ENCODE measurements around the gene PROSER2. TPM values are rescaled to one million over a fixed set of nuclear protein-coding genes. Genes with fewer than 3 reads are reported as not detected.

Gene PROSER2, protein sequence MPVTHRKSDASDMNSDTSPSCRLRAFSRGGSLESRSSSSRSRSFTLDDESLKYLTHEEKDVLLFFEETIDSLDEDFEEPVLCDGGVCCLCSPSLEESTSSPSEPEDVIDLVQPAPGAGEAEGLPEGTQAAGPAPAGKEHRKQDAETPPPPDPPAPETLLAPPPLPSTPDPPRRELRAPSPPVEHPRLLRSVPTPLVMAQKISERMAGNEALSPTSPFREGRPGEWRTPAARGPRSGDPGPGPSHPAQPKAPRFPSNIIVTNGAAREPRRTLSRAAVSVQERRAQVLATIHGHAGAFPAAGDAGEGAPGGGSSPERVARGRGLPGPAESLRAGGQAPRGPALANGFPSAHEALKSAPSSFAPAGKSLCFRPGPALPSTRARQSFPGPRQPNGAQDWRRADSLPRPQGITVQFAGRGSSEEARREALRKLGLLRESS
- total RNA-seq: 16.2 TPM

DNA sequence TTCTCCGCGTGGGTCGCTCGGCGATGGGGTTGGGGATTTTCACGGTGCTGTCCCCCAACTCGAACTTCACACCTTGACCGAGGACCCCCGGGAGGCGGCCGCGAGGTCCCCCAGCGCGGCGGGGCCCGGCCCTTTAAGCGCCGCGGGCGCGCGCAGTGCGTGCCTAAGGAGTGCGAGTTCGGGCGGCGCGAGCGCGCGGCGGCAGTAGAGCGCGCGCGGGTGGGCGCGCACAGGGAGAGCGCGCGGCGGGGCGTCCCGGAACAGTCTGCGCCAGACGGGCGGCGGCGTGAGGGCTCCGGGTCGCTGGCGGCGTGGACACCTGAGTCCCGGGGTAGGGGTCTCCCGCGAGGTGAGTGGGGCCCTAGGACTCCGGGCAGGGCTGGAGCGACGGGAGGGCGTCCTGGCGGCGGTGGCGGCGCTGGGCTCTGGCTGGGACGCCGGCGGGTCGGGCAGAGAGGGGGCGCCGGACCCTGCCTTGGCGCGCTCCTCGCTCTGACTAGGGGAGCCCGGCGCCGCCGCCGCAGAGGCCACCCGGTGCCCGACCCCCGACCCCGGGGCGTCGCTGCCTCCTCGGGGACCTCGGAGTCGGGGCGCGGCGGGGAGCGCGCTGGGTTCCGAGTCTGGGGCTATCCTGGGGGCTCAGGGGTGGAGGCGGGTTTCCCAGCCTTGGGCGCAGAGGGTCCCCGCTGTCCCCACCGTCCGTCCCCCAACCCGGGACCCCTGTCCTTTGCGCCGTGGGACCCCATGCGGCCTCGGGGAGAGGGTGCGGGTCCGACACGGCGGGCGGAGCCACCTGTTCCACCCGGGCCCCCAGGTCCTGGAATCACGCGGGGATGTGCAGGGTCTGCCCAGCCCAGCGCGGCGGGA is at the start of gene PROSER2:
TSS of gene PROSER2 (plus strand) at position 235 of the 867 bp plus-strand sequence. CDS start 28,722 bp downstream, outside the sequence.
- peak; percentile 17 to 80 (median 72) for DNase-seq (ENCODE audit: low read depth in 2 of 3, low spot score in 2 of 3)

- no peak for DNase-seq (ENCODE audit: low read depth in 2 of 3, low spot score in 2 of 3)
These were observed 49.3 kb upstream of the PROSER2 start for GRCh38 chr10:11773761-11774441.

DNA sequence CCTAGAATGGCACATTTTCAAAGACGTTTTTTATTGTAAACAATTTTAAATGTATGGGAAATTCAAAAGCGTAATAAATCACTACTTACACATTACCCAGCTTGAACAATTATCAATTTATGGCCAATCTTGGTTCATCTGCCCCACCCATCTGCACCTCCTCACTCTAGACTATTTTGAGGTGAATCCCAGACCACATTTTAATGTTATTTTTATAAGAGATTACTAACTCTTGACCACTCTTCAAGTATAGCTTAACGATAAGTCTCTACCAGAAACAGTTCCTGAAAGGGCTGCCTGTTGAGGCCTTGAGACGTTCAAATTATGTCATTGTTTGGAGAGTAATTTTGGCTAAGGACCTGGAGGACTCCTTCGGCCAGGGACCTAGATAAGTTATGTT is 47.7 kb upstream of the PROSER2 start:
- no peak for DNase-seq (ENCODE audit: low read depth in 2 of 3, low spot score in 2 of 3)

- DNase-seq (ENCODE audit: low read depth in 2 of 3, low spot score in 2 of 3): no peak
These were observed 47.1 kb upstream of the PROSER2 start for GRCh38 chr10:11776080-11776479.

- no peak for DNase-seq (ENCODE audit: low read depth in 2 of 3, low spot score in 2 of 3)
These were observed 42.0 kb upstream of the PROSER2 start for GRCh38 chr10:11781114-11781513.

- peak in 2 of 3 donors; percentile 59 to 84 for DNase-seq (ENCODE audit: low read depth in 2 of 3, low spot score in 2 of 3)
These were observed 40.2 kb upstream of the PROSER2 start for GRCh38 chr10:11782793-11783557.

GRCh38 chr10:11783558-11783865 is 39.6 kb upstream of the PROSER2 start:
- no peak for DNase-seq (ENCODE audit: low read depth in 2 of 3, low spot score in 2 of 3)

DNA sequence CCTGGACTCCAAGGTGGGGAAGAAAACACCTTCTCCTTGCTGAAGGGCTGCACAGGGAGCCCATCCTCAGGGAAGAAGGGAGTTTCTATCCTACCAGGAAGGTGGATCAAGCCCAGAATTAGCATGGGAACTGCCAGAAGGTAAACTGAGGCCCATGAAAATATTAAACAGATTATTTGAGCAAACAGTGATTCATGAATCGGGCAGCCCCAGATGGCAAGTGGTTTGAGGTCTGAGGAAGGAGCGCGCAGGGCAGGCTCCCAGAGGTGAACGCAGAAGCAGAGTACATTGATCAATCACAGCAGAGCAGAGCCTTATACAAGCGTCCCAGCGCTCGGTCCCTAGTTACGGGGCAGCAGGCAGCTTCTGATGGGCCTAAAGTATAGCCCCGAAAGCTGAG is 35.8 kb upstream of the PROSER2 start:
- DNase-seq (ENCODE audit: low read depth in 2 of 3, low spot score in 2 of 3): no peak

GRCh38 chr10:11787846-11788245 is 35.3 kb upstream of the PROSER2 start:
- DNase-seq (ENCODE audit: low read depth in 2 of 3, low spot score in 2 of 3): no peak

DNA sequence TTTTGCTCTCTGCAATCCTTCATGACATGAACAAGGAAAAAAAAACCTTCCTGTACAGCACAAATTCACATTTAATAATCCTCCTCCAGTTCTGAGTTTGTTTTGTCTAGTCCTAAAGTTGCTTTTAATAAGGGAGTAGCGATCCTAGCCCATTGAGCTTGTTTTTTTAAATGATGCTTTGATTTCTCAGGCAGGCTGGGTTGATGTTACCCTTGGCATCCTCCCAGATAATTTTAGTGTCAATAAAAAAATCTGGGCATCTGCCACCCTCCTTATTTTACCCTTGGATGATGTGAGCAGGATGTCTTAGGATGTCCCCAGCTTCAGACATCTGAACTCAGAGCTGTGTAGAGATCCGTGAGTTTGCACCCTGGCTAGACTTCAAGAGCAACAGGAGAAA is 33.9 kb upstream of the PROSER2 start:
- no peak for DNase-seq (ENCODE audit: low read depth in 2 of 3, low spot score in 2 of 3)

GRCh38 chr10:11789956-11790355 is 33.2 kb upstream of the PROSER2 start:
- no peak for DNase-seq (ENCODE audit: low read depth in 2 of 3, low spot score in 2 of 3)

DNA sequence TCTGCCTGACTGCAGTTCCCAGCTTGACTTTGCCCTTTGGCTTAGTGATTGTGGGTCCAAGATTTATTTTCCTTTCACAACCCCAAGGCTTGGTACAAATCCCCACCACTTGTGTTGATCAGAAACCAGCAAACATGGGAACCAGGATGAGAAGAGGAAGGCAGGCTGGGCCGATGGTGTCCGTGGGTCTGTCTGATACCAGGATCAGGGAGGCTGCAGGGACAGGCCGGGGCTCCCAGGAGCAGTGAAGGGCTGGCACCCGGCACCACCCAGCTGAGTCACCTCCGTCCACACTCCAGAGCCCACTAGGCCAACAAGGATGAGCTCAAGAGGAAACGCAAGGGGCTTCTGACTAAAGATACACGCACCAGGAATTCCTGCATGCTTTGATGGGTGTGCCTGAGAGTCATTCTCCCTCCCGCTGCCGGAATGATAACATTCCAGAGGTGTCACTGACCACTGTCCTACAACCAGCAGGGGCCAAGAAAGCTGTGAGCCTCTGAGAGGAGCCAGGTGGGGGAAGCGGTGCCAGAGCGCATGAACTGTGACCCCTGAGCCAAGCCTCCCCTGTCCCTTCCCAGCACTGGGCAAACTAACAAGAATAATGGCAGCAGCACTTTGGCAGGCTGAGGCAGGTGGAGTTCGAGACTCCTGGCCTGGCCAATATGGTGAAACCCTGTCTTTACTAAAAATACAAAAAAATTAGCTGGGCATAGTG is 29.2 kb upstream of the PROSER2 start:
- DNase-seq (ENCODE audit: low read depth in 2 of 3, low spot score in 2 of 3): no peak

- no peak for DNase-seq (ENCODE audit: low read depth in 2 of 3, low spot score in 2 of 3)
These were observed 28.6 kb upstream of the PROSER2 start for GRCh38 chr10:11794566-11794965.

GRCh38 chr10:11795101-11795920 is 27.8 kb upstream of the PROSER2 start:
- DNase-seq (ENCODE audit: low read depth in 2 of 3, low spot score in 2 of 3): no peak

GRCh38 chr10:11796474-11796873 is 26.7 kb upstream of the PROSER2 start:
- no peak for DNase-seq (ENCODE audit: low read depth in 2 of 3, low spot score in 2 of 3)

GRCh38 chr10:11797281-11797680 is 25.9 kb upstream of the PROSER2 start:
- DNase-seq (ENCODE audit: low read depth in 2 of 3, low spot score in 2 of 3): no peak

- DNase-seq (ENCODE audit: low read depth in 2 of 3, low spot score in 2 of 3): no peak
These were observed 25.1 kb upstream of the PROSER2 start for GRCh38 chr10:11797847-11798633.

All from hematopoietic multipotent progenitor cell (in vitro differentiated cells).